NCI-H187 treated with DMSO at 0.1 percent for 48 hours (cell line): ENCODE data around the gene SYCE3.
"Not testable (repeated sequence)": the region's sequence is repeated elsewhere in the genome, so short reads cannot be mapped to it uniquely, and the experiment has no call there.

Source experiments
- DNase-seq: peaks from one replicate; lab custom pipeline; 2025; lab: John Stamatoyannopoulos, UW

Gene SYCE3

GRCh38 chr22:50520184-50520583 is 42.5 kb downstream of the SYCE3 start:
- DNase-seq = not testable (repeated sequence)

GRCh38 chr22:50519151-50519550 is 43.6 kb downstream of the SYCE3 start:
- DNase-seq = no peak

GRCh38 chr22:50518606-50519005 is 44.1 kb downstream of the SYCE3 start:
- no peak for DNase-seq

GRCh38 chr22:50517495-50518260 is 45.0 kb downstream of the SYCE3 start:
- no peak for DNase-seq

- no peak for DNase-seq
Measured at GRCh38 chr22:50516891-50517290, 45.8 kb downstream of the SYCE3 start.

GRCh38 chr22:50516068-50516467 is 46.7 kb downstream of the SYCE3 start:
- no peak for DNase-seq

DNA sequence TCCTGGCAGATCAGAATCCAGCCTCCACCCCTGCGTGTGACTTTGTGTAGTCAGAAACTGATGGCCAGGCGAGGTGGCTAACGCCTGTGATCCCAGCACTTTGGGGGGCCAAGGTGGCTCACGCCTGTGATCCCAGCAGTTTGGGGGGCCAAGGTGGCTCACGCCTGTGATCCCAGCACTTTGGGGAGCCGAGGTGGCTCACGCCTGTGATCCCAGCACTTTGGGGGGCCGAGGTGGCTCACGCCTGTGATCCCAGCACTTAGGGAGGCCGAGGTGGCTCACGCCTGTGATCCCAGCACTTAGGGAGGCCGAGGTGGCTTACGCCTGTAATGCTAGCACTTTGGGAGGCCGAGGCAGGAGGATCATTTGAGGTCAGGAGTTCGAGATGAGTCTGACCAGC is 49.5 kb downstream of the SYCE3 start:
- no peak for DNase-seq

GRCh38 chr22:50508897-50509296 is 53.8 kb downstream of the SYCE3 start:
- no peak for DNase-seq

GRCh38 chr22:50507991-50508884 is 54.5 kb downstream of the SYCE3 start, which contains the start of gene NCAPH2:
Gene NCAPH2, plus strand, starts transcription at chr22:50508224. Its CDS starts 114 bp downstream, at chr22:50508338.
- DNase-seq = no peak

- no peak for DNase-seq
Measured at GRCh38 chr22:50507421-50507990, 55.2 kb downstream of the SYCE3 start, which contains the start of gene LMF2. Gene LMF2, minus strand, starts transcription at chr22:50507702. Its CDS starts 27 bp downstream, at chr22:50507675.

- no peak for DNase-seq
Measured at GRCh38 chr22:50506611-50507420, 55.9 kb downstream of the SYCE3 start.

DNA sequence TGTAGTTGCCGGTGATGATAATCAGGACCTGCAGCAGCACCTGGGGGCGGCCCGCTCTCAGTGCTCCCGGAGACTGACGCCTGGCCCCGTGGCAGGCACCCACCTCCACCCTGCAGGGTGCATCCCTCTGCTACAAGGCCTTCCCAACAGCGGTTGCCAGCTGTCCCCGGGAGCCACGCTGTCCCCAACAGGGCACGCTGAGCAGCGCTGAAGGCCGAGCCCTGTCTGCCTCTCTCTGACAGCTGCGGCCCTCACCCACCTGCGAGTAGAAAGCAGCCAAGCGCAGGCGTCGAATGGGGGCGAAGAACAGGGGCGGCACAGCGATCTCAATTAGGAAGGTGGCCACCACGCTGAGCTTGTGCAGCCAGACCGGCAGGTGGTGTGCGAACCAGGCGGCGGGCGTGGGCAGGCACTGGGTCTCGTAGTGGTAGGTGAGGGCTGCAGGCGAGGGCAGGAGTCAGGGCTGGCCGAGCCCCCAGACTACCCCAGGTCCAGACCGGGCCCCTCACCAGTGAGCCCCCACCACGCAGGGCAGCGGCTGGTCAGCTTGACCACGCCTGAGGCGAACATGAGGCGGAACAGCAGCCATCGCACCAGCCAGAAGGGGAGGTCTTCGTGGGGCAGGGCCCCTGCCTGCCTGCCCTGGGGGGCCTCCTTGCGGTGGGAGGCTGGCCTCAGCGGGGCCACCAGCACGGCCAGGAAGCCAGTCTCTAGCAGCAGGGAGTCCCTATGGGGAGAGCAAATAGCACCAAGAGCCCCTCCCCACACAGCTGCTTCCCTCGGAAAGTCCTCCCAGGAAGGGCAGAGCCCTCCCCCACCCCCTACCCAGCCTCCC is 56.7 kb downstream of the SYCE3 start:
- no peak for DNase-seq

- no peak for DNase-seq
Measured at GRCh38 chr22:50505276-50505775, 57.4 kb downstream of the SYCE3 start.

DNA sequence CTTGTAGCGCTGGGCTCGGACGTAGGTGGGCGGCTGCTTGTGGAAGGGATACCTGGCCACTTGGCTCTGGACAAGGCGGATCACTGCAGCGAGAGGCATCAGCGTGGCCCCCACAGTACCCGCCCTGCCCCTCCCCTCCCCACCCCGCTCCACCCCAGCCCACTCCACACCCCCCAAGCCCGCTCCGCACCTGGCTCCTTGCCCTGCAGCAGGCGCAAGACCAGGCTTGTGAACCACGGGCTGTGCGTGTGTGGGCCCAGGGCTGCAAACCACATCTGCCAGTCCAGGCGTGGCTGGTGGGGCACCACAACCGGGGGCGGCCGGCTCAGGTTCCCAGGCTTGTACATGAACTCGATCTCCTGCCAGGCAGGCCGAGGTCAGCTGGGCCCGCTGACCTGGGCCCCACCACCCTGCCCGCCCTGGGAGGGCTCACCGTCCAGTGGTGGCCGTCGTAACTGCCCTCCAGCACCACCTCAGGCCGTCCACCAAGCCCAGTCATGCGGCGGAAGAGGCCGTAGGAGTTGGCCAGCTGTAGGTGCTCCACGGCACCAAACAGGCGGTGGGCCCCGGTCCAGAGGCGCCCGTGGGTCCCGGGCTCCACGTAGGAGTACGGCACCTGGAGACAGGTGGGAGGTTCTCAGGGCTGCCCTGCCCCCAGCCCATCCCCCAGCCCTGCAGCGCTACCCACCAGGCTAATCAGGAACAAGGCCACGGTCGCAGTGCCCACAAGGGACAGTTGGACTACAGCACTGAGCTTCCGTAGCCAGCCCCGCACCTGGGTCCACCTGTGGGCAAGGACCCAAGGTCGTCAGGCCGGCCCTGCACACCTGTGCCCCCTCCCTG is 58.1 kb downstream of the SYCE3 start:
- DNase-seq = no peak

DNA sequence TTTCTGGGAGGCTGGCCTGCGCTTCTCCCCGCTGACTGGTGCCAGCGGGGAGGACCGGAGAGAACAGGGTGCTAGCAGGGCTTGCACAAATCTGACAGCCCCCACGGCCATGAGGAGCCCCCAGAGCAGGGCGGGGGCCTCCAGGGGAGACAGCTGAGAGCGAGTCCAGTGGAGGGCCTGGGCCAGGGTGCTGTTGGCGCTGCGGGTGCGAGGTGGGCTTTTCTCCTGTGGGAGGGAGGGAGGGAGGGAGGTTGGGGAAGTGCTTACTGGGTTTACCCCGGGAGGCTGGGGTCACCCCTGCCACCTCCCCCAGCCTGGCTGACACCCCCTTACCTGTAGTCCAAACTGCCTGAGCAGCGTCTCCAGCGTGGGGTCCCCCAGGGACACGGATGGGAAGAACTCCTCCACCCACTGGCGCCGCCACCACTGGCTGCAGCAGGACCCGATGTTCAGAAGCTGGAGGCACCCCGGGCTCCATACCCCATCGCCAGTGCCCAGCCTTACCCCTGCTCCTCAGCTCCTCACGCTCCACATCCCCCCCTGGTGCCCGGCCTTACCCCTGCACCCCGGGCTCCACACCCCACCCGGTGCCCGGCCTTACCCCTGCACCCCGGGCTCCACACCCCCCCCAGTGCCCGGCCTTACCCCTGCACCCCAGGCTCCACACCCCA is 59.1 kb downstream of the SYCE3 start:
- DNase-seq = no peak

- no peak for DNase-seq
Measured at GRCh38 chr22:50502628-50503474, 59.9 kb downstream of the SYCE3 start.

GRCh38 chr22:50502096-50502495 is 60.6 kb downstream of the SYCE3 start:
- DNase-seq = no peak
